ENCODE data around the gene TEC. TPM values are rescaled to one million over a fixed set of nuclear protein-coding genes. Genes with fewer than 3 reads are reported as not detected.

Gene TEC
- total and polyA plus RNA-seq, 2 donors, result 2.9 to 4.2 TPM

DNA sequence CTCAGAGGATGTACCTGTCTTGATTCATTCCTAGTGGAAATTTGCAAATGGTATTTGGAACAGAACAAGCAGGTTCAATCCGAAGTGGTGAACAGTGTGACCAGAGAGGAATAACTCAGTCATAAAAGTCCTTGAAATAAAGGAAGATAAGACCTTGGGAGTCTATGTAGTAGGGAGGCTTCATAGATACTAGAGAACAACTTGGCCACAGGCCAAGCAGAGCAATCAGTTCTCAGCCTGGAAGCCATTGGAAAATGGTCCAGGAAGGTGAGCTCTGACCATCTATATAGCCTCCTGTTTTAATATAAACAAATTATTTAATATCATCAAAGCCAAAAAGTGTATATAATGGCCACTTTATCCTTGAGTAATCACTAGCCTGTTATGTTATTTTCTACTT is 146.9 kb downstream of the TEC start:
- Histone ChIP-seq H3K9me3 (ENCODE audit: control insufficient read depth in 2 of 2, insufficient read depth in 1 of 2, low read length in 1 of 2) (no peaks in the 10 kb centered on the region), H3K27me3 (ENCODE audit: control insufficient read depth in 2 of 2, insufficient read depth in 1 of 2, low read length in 1 of 2) (no peaks in the 10 kb centered on the region), H3K27ac (ENCODE audit: low read depth in 1 of 2, low read length in 1 of 2) (no peak overlapping the region), H3K4me1 (ENCODE audit: control insufficient read depth in 2 of 2, insufficient read depth in 2 of 2, low read length in 2 of 2) (peaks cover 2 to 9% of the 10 kb centered on the region in 2 donors), H3K4me3 (ENCODE audit: low read length in 2 of 2) (no peak overlapping the region), H3K36me3 (ENCODE audit: control insufficient read depth in 2 of 2, insufficient read depth in 2 of 2, low read length in 1 of 2) (no peaks in the 10 kb centered on the region)
- WGBS, result 95% methylated on average over 1 of the region's 1 CpG
- DNase-seq (ENCODE audit: low read depth in 6 of 9, low spot score in 9 of 9), result no peak

DNA sequence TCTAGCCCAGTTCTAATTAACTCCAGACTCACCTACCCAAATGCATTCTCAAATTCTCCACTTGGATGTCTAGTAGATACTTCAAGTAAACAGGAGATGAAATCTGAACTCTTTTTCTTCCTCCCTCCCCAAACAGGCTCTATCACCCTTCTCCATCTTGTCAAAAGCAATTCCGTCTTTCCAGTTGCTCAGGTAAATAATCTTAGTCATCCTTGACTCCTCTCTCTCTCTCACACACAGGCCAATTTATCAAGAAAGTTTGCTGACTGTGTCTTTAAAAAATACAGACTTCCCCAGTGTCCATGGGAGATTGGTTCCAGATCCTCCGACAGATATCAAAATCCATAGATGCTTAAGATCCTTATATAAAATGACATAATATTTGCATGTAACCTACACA is 148.5 kb downstream of the TEC start:
- Histone ChIP-seq H3K9me3 (ENCODE audit: control insufficient read depth in 2 of 2, insufficient read depth in 1 of 2, low read length in 1 of 2) (no peaks in the 10 kb centered on the region), H3K27ac (ENCODE audit: low read depth in 1 of 2, low read length in 1 of 2) (no peak overlapping the region), H3K4me3 (ENCODE audit: low read length in 2 of 2) (no peak overlapping the region), H3K27me3 (ENCODE audit: control insufficient read depth in 2 of 2, insufficient read depth in 1 of 2, low read length in 1 of 2) (no peaks in the 10 kb centered on the region), H3K36me3 (ENCODE audit: control insufficient read depth in 2 of 2, insufficient read depth in 2 of 2, low read length in 1 of 2) (no peaks in the 10 kb centered on the region), H3K4me1 (ENCODE audit: control insufficient read depth in 2 of 2, insufficient read depth in 2 of 2, low read length in 2 of 2) (no peaks in the 10 kb centered on the region)
- DNase-seq (ENCODE audit: low read depth in 6 of 9, low spot score in 9 of 9), result no peak
- WGBS, result 98% methylated on average over 2 of the region's 2 CpGs

DNA sequence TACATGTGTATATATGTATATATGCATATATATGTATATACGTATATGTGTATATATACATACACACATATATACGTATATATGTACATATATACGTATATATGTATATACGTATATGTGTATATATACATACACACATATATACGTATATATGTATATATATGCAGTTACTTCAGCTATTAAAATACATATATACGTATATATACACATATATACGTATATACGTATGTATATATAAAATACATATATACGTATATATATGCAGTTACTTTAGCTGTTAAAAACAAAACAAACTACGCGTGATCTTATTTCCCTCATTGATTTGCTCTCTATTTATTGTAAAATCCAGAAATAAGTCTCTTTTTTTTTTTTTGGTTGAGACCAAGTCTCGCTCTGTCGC is 149.5 kb downstream of the TEC start:
- H3K4me1 ChIP-seq (ENCODE audit: control insufficient read depth in 2 of 2, insufficient read depth in 2 of 2, low read length in 2 of 2), result no peaks in the 10 kb centered on the region
- no peak for DNase-seq (ENCODE audit: low read depth in 6 of 9, low spot score in 9 of 9)
- no peak overlapping the region for H3K4me3 ChIP-seq (ENCODE audit: low read length in 2 of 2)
- H3K27me3 ChIP-seq (ENCODE audit: control insufficient read depth in 2 of 2, insufficient read depth in 1 of 2, low read length in 1 of 2), result no peaks in the 10 kb centered on the region
- no peaks in the 10 kb centered on the region for H3K9me3 ChIP-seq (ENCODE audit: control insufficient read depth in 2 of 2, insufficient read depth in 1 of 2, low read length in 1 of 2)
- H3K36me3 ChIP-seq (ENCODE audit: control insufficient read depth in 2 of 2, insufficient read depth in 2 of 2, low read length in 1 of 2), result no peaks in the 10 kb centered on the region
- 91% methylated on average over 13 of the region's 13 CpGs for WGBS
- no peak overlapping the region for H3K27ac ChIP-seq (ENCODE audit: low read depth in 1 of 2, low read length in 1 of 2)

DNA sequence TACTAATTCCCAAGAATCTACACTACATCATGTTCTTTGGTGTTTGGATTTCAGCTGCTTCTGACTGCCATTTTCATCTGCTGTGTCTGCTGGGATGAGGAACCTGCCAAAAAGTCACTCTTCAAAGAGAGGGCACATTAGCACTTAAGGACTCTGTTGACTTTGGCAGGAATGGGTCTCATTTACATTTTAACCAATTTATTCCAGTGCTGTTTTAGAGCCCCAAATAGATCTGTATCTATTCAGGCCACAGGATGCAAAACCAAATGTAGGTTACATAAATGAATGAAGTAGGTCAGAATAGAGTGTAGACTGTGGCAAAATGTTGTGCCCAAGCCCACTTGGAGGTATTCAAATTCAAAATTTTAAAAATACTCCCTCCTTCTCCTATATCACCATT is 150.0 kb downstream of the TEC start:
- Histone ChIP-seq H3K4me3 (ENCODE audit: low read length in 2 of 2) (no peak overlapping the region), H3K4me1 (ENCODE audit: control insufficient read depth in 2 of 2, insufficient read depth in 2 of 2, low read length in 2 of 2) (no peaks in the 10 kb centered on the region), H3K36me3 (ENCODE audit: control insufficient read depth in 2 of 2, insufficient read depth in 2 of 2, low read length in 1 of 2) (no peaks in the 10 kb centered on the region), H3K27ac (ENCODE audit: low read depth in 1 of 2, low read length in 1 of 2) (no peak overlapping the region), H3K27me3 (ENCODE audit: control insufficient read depth in 2 of 2, insufficient read depth in 1 of 2, low read length in 1 of 2) (no peaks in the 10 kb centered on the region), H3K9me3 (ENCODE audit: control insufficient read depth in 2 of 2, insufficient read depth in 1 of 2, low read length in 1 of 2) (no peaks in the 10 kb centered on the region)
- DNase-seq (ENCODE audit: low read depth in 6 of 9, low spot score in 9 of 9), result no peak

DNA sequence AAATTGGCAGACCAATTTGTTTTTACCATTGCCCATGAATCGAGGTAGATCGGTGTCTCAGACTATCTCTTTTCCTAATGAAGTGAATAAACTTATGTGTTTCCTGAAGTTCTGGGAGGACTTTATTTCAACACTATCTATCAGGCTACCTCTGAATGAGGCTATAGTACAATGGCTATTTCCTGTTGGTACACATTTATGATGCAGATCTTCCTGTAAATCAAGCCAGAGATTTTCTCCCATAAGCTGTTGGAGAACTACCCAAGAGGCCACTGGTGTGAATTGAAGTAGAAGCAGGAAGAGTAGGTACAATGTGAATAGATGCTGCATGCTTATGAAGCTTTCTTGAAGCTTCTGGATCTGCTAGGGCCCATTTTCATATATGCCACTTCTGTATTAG is 151.6 kb downstream of the TEC start:
- Histone ChIP-seq H3K27ac (ENCODE audit: low read depth in 1 of 2, low read length in 1 of 2) (no peak overlapping the region), H3K27me3 (ENCODE audit: control insufficient read depth in 2 of 2, insufficient read depth in 1 of 2, low read length in 1 of 2) (no peaks in the 10 kb centered on the region), H3K9me3 (ENCODE audit: control insufficient read depth in 2 of 2, insufficient read depth in 1 of 2, low read length in 1 of 2) (no peaks in the 10 kb centered on the region), H3K4me1 (ENCODE audit: control insufficient read depth in 2 of 2, insufficient read depth in 2 of 2, low read length in 2 of 2) (no peaks in the 10 kb centered on the region), H3K4me3 (ENCODE audit: low read length in 2 of 2) (no peak overlapping the region), H3K36me3 (ENCODE audit: control insufficient read depth in 2 of 2, insufficient read depth in 2 of 2, low read length in 1 of 2) (no peaks in the 10 kb centered on the region)
- WGBS, result 94% methylated on average over 2 of the region's 2 CpGs
- no peak for DNase-seq (ENCODE audit: low read depth in 6 of 9, low spot score in 9 of 9)

DNA sequence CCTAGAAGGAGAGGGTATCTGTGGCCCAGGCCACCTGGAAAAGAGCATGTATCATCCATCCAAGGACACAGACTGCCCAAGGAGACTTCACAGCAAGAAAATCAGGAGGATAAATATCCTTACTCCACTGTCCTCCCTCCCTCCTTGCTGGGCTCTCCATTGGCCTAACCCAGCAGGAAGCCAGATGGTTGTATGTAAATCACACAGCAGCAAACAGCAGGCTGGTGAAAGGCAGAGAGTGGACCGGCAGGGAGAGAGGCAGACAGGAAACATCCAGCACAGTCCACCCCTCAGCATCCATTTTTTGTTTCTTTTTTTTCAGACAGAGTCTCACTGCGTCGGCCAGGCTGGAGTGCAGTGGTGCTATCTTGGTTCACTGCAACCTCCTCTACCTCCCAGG is 153.1 kb downstream of the TEC start:
- 85% methylated on average over 3 of the region's 3 CpGs for WGBS
- H3K9me3 ChIP-seq (ENCODE audit: control insufficient read depth in 2 of 2, insufficient read depth in 1 of 2, low read length in 1 of 2), result no peaks in the 10 kb centered on the region
- H3K4me3 ChIP-seq (ENCODE audit: low read length in 2 of 2), result no peak overlapping the region
- DNase-seq (ENCODE audit: low read depth in 6 of 9, low spot score in 9 of 9), result no peak
- H3K27ac ChIP-seq (ENCODE audit: low read depth in 1 of 2, low read length in 1 of 2), result no peak overlapping the region
- H3K27me3 ChIP-seq (ENCODE audit: control insufficient read depth in 2 of 2, insufficient read depth in 1 of 2, low read length in 1 of 2), result no peaks in the 10 kb centered on the region
- H3K4me1 ChIP-seq (ENCODE audit: control insufficient read depth in 2 of 2, insufficient read depth in 2 of 2, low read length in 2 of 2), result no peaks in the 10 kb centered on the region
- no peaks in the 10 kb centered on the region for H3K36me3 ChIP-seq (ENCODE audit: control insufficient read depth in 2 of 2, insufficient read depth in 2 of 2, low read length in 1 of 2)

DNA sequence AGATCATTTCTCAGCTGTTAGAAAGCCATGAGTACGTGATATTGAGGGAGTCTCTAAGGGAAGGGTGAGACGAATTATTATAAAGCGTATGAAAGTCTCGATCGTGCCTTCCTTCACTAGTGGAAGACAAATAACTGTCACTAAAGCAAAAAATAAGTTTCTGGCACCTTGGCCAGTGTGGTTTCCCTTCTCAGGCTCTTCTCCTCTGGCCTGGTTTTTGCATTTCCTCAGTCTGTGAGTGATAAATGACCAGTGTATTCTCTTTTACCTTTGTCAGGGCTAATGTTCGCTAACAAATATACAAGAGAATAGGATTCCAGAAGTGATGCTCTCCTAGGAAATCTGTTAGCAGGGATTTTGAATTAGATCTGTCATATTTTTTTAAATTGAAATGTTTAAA is 155.2 kb downstream of the TEC start:
- H3K36me3 ChIP-seq (ENCODE audit: control insufficient read depth in 2 of 2, insufficient read depth in 2 of 2, low read length in 1 of 2), result no peaks in the 10 kb centered on the region
- no peaks in the 10 kb centered on the region for H3K27me3 ChIP-seq (ENCODE audit: control insufficient read depth in 2 of 2, insufficient read depth in 1 of 2, low read length in 1 of 2)
- no peaks in the 10 kb centered on the region for H3K4me1 ChIP-seq (ENCODE audit: control insufficient read depth in 2 of 2, insufficient read depth in 2 of 2, low read length in 2 of 2)
- no peak overlapping the region for H3K27ac ChIP-seq (ENCODE audit: low read depth in 1 of 2, low read length in 1 of 2)
- H3K9me3 ChIP-seq (ENCODE audit: control insufficient read depth in 2 of 2, insufficient read depth in 1 of 2, low read length in 1 of 2), result no peaks in the 10 kb centered on the region
- 69% methylated on average over 6 of the region's 6 CpGs for WGBS
- no peak overlapping the region for H3K4me3 ChIP-seq (ENCODE audit: low read length in 2 of 2)
- no peak for DNase-seq (ENCODE audit: low read depth in 6 of 9, low spot score in 9 of 9)

DNA sequence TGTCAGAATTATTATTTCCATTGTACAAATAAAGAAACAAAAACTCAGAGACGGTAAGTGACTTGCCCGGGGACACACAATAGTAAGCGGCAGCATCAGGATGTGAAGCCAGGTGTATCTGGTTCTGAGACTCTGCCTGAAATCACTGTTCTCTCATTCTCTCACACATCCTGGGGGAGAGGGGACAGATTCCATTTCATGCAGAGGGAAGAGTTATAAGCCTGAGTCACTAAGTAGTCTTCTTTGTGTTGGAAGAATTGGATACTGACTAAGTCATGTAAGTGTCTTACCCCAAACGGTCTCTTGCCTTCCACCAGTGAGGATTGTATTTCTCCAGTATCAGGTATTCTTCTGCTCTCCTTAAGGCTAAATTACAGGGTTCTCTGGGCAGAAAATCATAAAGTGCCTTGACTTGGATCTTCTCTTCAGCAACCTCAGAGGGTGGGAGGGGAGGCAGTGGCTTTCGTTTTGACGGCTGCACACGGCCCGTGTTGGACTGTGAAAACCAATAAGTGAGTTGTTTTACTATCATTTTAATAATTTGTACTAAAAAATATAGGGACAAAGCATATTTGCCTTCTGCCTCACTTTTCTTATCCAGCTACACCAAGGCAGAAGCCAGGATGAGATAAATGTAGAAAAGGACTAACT is 157.5 kb downstream of the TEC start:
- Histone ChIP-seq H3K36me3 (ENCODE audit: control insufficient read depth in 2 of 2, insufficient read depth in 2 of 2, low read length in 1 of 2) (no peaks in the 10 kb centered on the region), H3K9me3 (ENCODE audit: control insufficient read depth in 2 of 2, insufficient read depth in 1 of 2, low read length in 1 of 2) (no peaks in the 10 kb centered on the region), H3K4me1 (ENCODE audit: control insufficient read depth in 2 of 2, insufficient read depth in 2 of 2, low read length in 2 of 2) (no peaks in the 10 kb centered on the region), H3K4me3 (ENCODE audit: low read length in 2 of 2) (no peak overlapping the region), H3K27me3 (ENCODE audit: control insufficient read depth in 2 of 2, insufficient read depth in 1 of 2, low read length in 1 of 2) (no peaks in the 10 kb centered on the region), H3K27ac (ENCODE audit: low read depth in 1 of 2, low read length in 1 of 2) (no peak overlapping the region)
- 92% methylated on average over 8 of the region's 8 CpGs for WGBS
- no peak for DNase-seq (ENCODE audit: low read depth in 6 of 9, low spot score in 9 of 9)

DNA sequence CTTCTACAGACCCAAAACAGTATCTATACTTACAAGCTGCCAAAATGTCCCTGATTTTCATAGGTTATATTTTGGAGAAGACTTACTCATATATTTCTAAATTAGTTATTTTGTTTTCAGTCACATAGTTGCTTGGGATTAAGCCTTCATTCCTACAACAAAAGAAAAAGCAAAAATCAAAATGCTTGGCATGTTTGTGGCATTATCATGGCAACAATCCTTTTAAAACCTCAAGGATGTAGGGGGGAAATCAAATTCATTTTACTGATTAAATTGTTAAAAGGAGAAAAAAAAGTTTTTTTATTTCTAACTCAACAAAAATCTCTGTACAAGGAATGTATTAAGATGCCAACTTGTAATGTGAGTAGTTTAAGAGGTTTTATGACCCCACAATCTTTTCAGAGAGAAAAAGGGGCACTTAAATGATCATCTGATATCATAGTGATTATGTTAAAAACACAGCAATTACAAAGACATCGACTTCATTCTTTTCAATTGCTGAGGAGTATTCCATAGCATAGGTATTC is 159.1 kb downstream of the TEC start:
- no peaks in the 10 kb centered on the region for H3K4me1 ChIP-seq (ENCODE audit: control insufficient read depth in 2 of 2, insufficient read depth in 2 of 2, low read length in 2 of 2)
- H3K9me3 ChIP-seq (ENCODE audit: control insufficient read depth in 2 of 2, insufficient read depth in 1 of 2, low read length in 1 of 2), result no peaks in the 10 kb centered on the region
- WGBS, result 94% methylated on average over 1 of the region's 1 CpG

More for the DNA sequence above, 159.1 kb downstream of the TEC start:
- Histone ChIP-seq H3K27me3 (ENCODE audit: control insufficient read depth in 2 of 2, insufficient read depth in 1 of 2, low read length in 1 of 2) (no peaks in the 10 kb centered on the region), H3K4me3 (ENCODE audit: low read length in 2 of 2) (no peak overlapping the region), H3K27ac (ENCODE audit: low read depth in 1 of 2, low read length in 1 of 2) (no peak overlapping the region), H3K36me3 (ENCODE audit: control insufficient read depth in 2 of 2, insufficient read depth in 2 of 2, low read length in 1 of 2) (no peaks in the 10 kb centered on the region)
- no peak for DNase-seq (ENCODE audit: low read depth in 6 of 9, low spot score in 9 of 9)

All from thymus (tissue), 11 donors.